NCI-H526 (cell line): ENCODE results near the gene CD82.
"Not testable (repeated sequence)": the region's sequence is repeated elsewhere in the genome, so short reads cannot be mapped to it uniquely, and the experiment has no call there.

Experiments used
- DNase-seq, 2 experiments: peaks; one replicate each; lab custom pipeline; 2025; lab: John Stamatoyannopoulos, UW

CD82 gene

GRCh38 chr11:44533921-44534711 lies 31.3 kb upstream of the CD82 start:
- DNase-seq, result no peak

GRCh38 chr11:44535191-44535980 lies 30.1 kb upstream of the CD82 start:
- DNase-seq, result no peak

GRCh38 chr11:44536788-44537516 lies 28.5 kb upstream of the CD82 start:
- DNase-seq, result no peak

GRCh38 chr11:44537679-44538078 lies 27.8 kb upstream of the CD82 start:
- no peak for DNase-seq

- DNase-seq, result peak; percentile 39 to 81
Observed at GRCh38 chr11:44538375-44539054, 26.9 kb upstream of the CD82 start.

GRCh38 chr11:44539971-44540370 lies 25.5 kb upstream of the CD82 start:
- DNase-seq, result no peak

- DNase-seq, result no peak
Observed at GRCh38 chr11:44540667-44541066, 24.8 kb upstream of the CD82 start.

GRCh38 chr11:44542372-44542771 lies 23.1 kb upstream of the CD82 start:
- DNase-seq, result no peak

- DNase-seq, result not testable (repeated sequence)
Observed at GRCh38 chr11:44546984-44547383, 18.5 kb upstream of the CD82 start.

GRCh38 chr11:44547534-44547933 lies 17.9 kb upstream of the CD82 start:
- DNase-seq, result not testable (repeated sequence)

GRCh38 chr11:44548032-44548695 lies 17.3 kb upstream of the CD82 start:
- no peak for DNase-seq

- DNase-seq, result not testable (repeated sequence)
Observed at GRCh38 chr11:44548961-44549749, 16.3 kb upstream of the CD82 start.

GRCh38 chr11:44550123-44550522 lies 15.3 kb upstream of the CD82 start:
- no peak for DNase-seq

GRCh38 chr11:44551456-44552139 lies 13.9 kb upstream of the CD82 start:
- no peak for DNase-seq

GRCh38 chr11:44555031-44555800 lies 10.2 kb upstream of the CD82 start:
- no peak for DNase-seq

GRCh38 chr11:44556735-44557409 lies 8.6 kb upstream of the CD82 start:
- DNase-seq, result peak in 1 of 2 experiments; percentile 57

GRCh38 chr11:44557464-44557863 lies 8.0 kb upstream of the CD82 start:
- DNase-seq, result no peak

GRCh38 chr11:44559207-44559939 lies 6.1 kb upstream of the CD82 start:
- DNase-seq, result peak in 1 of 2 experiments; percentile 26
